Fibroblast of peridontal ligament (primary cell): ENCODE results near the gene PRKAR1A.
"Not testable (repeated sequence)": the region's sequence is repeated elsewhere in the genome, so short reads cannot be mapped to it uniquely, and the experiment has no call there.

ENCODE experiments used
- DNase-seq: peaks from one replicate; pipeline ENCODE4 v3.0.0-alpha.2; 2010; ENCODE audit errors: extremely low read depth

Gene PRKAR1A

GRCh38 chr17:68511254-68511670, 968 bp upstream of the PRKAR1A start:
- peak; percentile 45 for DNase-seq

GRCh38 chr17:68511671-68512246, 471 bp upstream of the PRKAR1A start:
- DNase-seq: peak; percentile 63

GRCh38 chr17:68512960-68513474, 787 bp downstream of the PRKAR1A start:
- DNase-seq: peak; percentile 75

GRCh38 chr17:68513932-68514331, 1.7 kb downstream of the PRKAR1A start:
- DNase-seq: peak; percentile 37

- peak; percentile 97 for DNase-seq
Measured at GRCh38 chr17:68514831-68515635, 2.8 kb downstream of the PRKAR1A start.

GRCh38 chr17:68516732-68517131, 4.5 kb downstream of the PRKAR1A start:
- no peak for DNase-seq

GRCh38 chr17:68517605-68518004, 5.4 kb downstream of the PRKAR1A start:
- not testable (repeated sequence) for DNase-seq

GRCh38 chr17:68518063-68518815, 6.0 kb downstream of the PRKAR1A start:
- DNase-seq: no peak

- DNase-seq: not testable (repeated sequence)
Measured at GRCh38 chr17:68519051-68519450, 6.8 kb downstream of the PRKAR1A start.

GRCh38 chr17:68519911-68520310, 7.7 kb downstream of the PRKAR1A start:
- no peak for DNase-seq

- DNase-seq: no peak
Measured at GRCh38 chr17:68522266-68522665, 10.0 kb downstream of the PRKAR1A start.

GRCh38 chr17:68526548-68526947, 14.3 kb downstream of the PRKAR1A start:
- DNase-seq: no peak

GRCh38 chr17:68527314-68527713, 15.1 kb downstream of the PRKAR1A start:
- no peak for DNase-seq

GRCh38 chr17:68531252-68531651, 19.0 kb downstream of the PRKAR1A start:
- DNase-seq: no peak

GRCh38 chr17:68532826-68533225, 20.6 kb downstream of the PRKAR1A start:
- DNase-seq: peak; percentile 82

GRCh38 chr17:68533887-68534694, 21.9 kb downstream of the PRKAR1A start:
- DNase-seq: peak; percentile 96

- DNase-seq: peak; percentile 54
Measured at GRCh38 chr17:68534695-68535088, 22.5 kb downstream of the PRKAR1A start.

GRCh38 chr17:68535922-68536321, 23.7 kb downstream of the PRKAR1A start:
- DNase-seq: no peak

GRCh38 chr17:68539548-68540467, 27.6 kb downstream of the PRKAR1A start:
- peak; percentile 61 for DNase-seq

- no peak for DNase-seq
Measured at GRCh38 chr17:68540981-68541380, 28.8 kb downstream of the PRKAR1A start.
